Left ventricle myocardium inferior (tissue), 1 donor: ENCODE results near the gene AGPAT2. TPM values are rescaled to one million over a fixed set of nuclear protein-coding genes. Genes with fewer than 3 reads are reported as not detected.

Experiments
- DNase-seq: peaks from one replicate; pipeline ENCODE4 v3.0.0-alpha.2; 2020
- H3K27ac ChIP-seq: fragments of 200-600 bp; replicated peaks from 2 replicates; pipeline ENCODE4 v1.8.0; 2021
- H3K27me3 ChIP-seq: fragments of 200-600 bp; 2 replicates; pipeline ENCODE4 v1.8.0; 2021; ENCODE audit warnings: low read depth
- H3K36me3 ChIP-seq: fragments of 200-600 bp; 2 replicates; pipeline ENCODE4 v1.8.0; 2021
- H3K4me1 ChIP-seq: fragments of 200-600 bp; 2 replicates; pipeline ENCODE4 v1.8.0; 2021
- H3K4me3 ChIP-seq: fragments of 200-600 bp; 2 replicates; pipeline ENCODE4 v1.8.0; 2021; ENCODE audit warnings: mild to moderate bottlenecking, moderate library complexity
- H3K9me3 ChIP-seq: fragments of 200-600 bp; replicated peaks from 2 replicates; pipeline ENCODE4 v1.8.0; 2021
- intact Hi-C: fragments of 100-400 bp; cut with micrococcal nuclease; formaldehyde crosslinking; loops from one replicate; pipeline ENCODE4 v1.11.0; 2022
- total RNA-seq: library from RNA; stranded (reverse); fragmentation: NEBNext Ultra II Directional; extraction: Animal tissue kit (Norgen Biotek cat#: 25700); gene quantifications from one replicate; pipeline ENCODE4 v1.2.1, GENCODE V29; 2021
- TF ChIP-seq, protein P1 (sequence below): fragments of 200-600 bp; IDR thresholded peaks from 2 replicates; pipeline ENCODE4 v1.8.0; 2021; ENCODE audit warnings: antibody characterized with exemption, mild to moderate bottlenecking, borderline replicate concordance
- donor health status: DM: no; HTN: yes; CAD: no; lungs with severe emphysema.

AGPAT2 gene
- total RNA-seq, 1 donor from 2014 or later = 48.8 TPM

GRCh38 chr9:136659861-136660784, 27.1 kb downstream of the AGPAT2 start:
- Histone ChIP-seq H3K27ac (peak overlapping the region; percentile 92), H3K27me3 (peaks cover 37% of the 10 kb centered on the region), H3K9me3 (no peaks in the 10 kb centered on the region), H3K36me3 (peaks cover 14% of the 10 kb centered on the region), H3K4me3 (peak overlapping the region; percentile 81), H3K4me1 (peaks cover 42% of the 10 kb centered on the region)
- peak; percentile 14 for DNase-seq
- TF ChIP-seq, protein P1, sequence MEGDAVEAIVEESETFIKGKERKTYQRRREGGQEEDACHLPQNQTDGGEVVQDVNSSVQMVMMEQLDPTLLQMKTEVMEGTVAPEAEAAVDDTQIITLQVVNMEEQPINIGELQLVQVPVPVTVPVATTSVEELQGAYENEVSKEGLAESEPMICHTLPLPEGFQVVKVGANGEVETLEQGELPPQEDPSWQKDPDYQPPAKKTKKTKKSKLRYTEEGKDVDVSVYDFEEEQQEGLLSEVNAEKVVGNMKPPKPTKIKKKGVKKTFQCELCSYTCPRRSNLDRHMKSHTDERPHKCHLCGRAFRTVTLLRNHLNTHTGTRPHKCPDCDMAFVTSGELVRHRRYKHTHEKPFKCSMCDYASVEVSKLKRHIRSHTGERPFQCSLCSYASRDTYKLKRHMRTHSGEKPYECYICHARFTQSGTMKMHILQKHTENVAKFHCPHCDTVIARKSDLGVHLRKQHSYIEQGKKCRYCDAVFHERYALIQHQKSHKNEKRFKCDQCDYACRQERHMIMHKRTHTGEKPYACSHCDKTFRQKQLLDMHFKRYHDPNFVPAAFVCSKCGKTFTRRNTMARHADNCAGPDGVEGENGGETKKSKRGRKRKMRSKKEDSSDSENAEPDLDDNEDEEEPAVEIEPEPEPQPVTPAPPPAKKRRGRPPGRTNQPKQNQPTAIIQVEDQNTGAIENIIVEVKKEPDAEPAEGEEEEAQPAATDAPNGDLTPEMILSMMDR = no peak
- intact Hi-C loops = no loop called here

- peaks cover 35% of the 10 kb centered on the region for H3K27me3 ChIP-seq
- intact Hi-C loops = no loop called here
- TF ChIP-seq, protein P1 = no peak
- peak overlapping the region; percentile 81 for H3K4me3 ChIP-seq
- no peak for DNase-seq
- H3K27ac ChIP-seq = peak overlapping the region; percentile 92
- H3K36me3 ChIP-seq = peaks cover 2% of the 10 kb centered on the region
- no peaks in the 10 kb centered on the region for H3K9me3 ChIP-seq
- H3K4me1 ChIP-seq = peaks cover 42% of the 10 kb centered on the region
These were observed 28.3 kb downstream of the AGPAT2 start for GRCh38 chr9:136658849-136659535.

- Histone ChIP-seq H3K9me3 (no peaks in the 10 kb centered on the region), H3K27me3 (peaks cover 35% of the 10 kb centered on the region), H3K36me3 (no peaks in the 10 kb centered on the region), H3K27ac (peak overlapping the region; percentile 92), H3K4me1 (peaks cover 50% of the 10 kb centered on the region), H3K4me3 (peak overlapping the region; percentile 81)
- intact Hi-C loops = no loop called here
- TF ChIP-seq, protein P1 = no peak
- peak; percentile 19 for DNase-seq
These were observed 29.0 kb downstream of the AGPAT2 start for GRCh38 chr9:136657974-136658848.

GRCh38 chr9:136656795-136657611, 30.3 kb downstream of the AGPAT2 start:
- Histone ChIP-seq H3K9me3 (no peaks in the 10 kb centered on the region), H3K27me3 (peaks cover 35% of the 10 kb centered on the region), H3K27ac (peak overlapping the region; percentile 92), H3K4me3 (peak overlapping the region; percentile 81), H3K36me3 (no peaks in the 10 kb centered on the region), H3K4me1 (peaks cover 52% of the 10 kb centered on the region)
- no peak for DNase-seq
- intact Hi-C loops = no loop called here
- TF ChIP-seq, protein P1 = no peak
